AG04450 (cell line): Measurements from ENCODE around the gene BOD1L1. TPM values are rescaled to one million over a fixed set of nuclear protein-coding genes. Genes with fewer than 3 reads are reported as not detected.

Source experiments
- CTCF ChIA-PET: fragments of 300-600, 350-600 bp; formaldehyde crosslinking; extraction: SDS; loops from one replicate; lab custom pipeline; 2022; ENCODE audit warnings: antibody characterized with exemption, inconsistent platforms; lab: Charles Lee
- POLR2A ChIA-PET: fragments of 350-600 bp; formaldehyde crosslinking; extraction: SDS; loops from one replicate; lab custom pipeline; 2021; ENCODE audit warnings: antibody characterized with exemption, inconsistent platforms; lab: Yijun Ruan, JAX
- DNase-seq: peaks from one replicate; pipeline ENCODE4 v3.0.0-alpha.2; 2011; ENCODE audit warnings: low read depth, low spot score
- H3K27ac ChIP-seq: one replicate; pipeline ENCODE4 v1.5.1; 2012; ENCODE audit warnings: low read depth, low read length, control low read depth
- H3K27me3 ChIP-seq: one replicate; pipeline ENCODE4 v1.6.0; 2012; ENCODE audit warnings: low read length; ENCODE audit not compliant: control insufficient read depth, insufficient read depth
- H3K4me3 ChIP-seq: 2 replicates; pipeline ENCODE4 v1.5.1; 2011; ENCODE audit warnings: mild to moderate bottlenecking, low read depth, low read length, control low read depth
- H3K9me3 ChIP-seq: 2 replicates; pipeline ENCODE4 v1.5.1; 2012; ENCODE audit warnings: low read length; ENCODE audit not compliant: control insufficient read depth, insufficient read depth
- polyA plus RNA-seq: library from polyadenylated mRNA; depleted of rRNA; stranded (reverse); fragments of >200 nt; gene quantifications from 2 replicates; pipeline ENCODE4 v1.2.3, GENCODE V29; 2011
- TF ChIP-seq, protein P1 (sequence below): IDR thresholded peaks from 2 replicates; pipeline ENCODE4 v1.5.1; 2011; ENCODE audit warnings: low read depth, low read length, control low read depth, inconsistent platforms

BOD1L1 gene
- polyA plus RNA-seq, 1 experiment, result 23.1 TPM

DNA sequence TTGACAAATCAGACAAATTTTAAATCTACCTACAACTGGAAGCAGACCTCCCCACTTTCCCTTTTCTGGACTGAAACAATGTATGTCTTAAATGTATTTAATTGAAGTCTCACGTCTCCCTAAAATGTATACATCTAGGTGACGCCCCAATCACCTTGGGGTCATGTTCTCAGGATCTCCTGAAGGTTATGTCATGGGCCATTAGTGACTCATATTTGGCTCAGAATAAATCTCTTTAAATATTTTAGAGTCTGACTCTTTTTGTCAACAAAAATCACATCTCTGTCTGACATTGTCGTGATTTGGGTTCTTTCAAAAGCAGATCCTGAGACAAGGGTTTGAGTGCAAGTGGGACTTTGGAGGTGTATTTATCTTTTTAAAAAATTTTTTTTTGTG is 26.2 kb upstream of the BOD1L1 start:
- Histone ChIP-seq H3K27me3 (no peaks in the 10 kb centered on the region), H3K4me3 (peak overlapping the region; percentile 70), H3K27ac (no peak overlapping the region), H3K9me3 (no peaks in the 10 kb centered on the region)
- no peak for DNase-seq
- POLR2A ChIA-PET, result interaction anchor here (0.8 kb wide), 1 partner anchor 26 kb away, joined by 4 read pairs; the partner anchor contains the start of gene BOD1L1
- TF ChIP-seq, protein P1, sequence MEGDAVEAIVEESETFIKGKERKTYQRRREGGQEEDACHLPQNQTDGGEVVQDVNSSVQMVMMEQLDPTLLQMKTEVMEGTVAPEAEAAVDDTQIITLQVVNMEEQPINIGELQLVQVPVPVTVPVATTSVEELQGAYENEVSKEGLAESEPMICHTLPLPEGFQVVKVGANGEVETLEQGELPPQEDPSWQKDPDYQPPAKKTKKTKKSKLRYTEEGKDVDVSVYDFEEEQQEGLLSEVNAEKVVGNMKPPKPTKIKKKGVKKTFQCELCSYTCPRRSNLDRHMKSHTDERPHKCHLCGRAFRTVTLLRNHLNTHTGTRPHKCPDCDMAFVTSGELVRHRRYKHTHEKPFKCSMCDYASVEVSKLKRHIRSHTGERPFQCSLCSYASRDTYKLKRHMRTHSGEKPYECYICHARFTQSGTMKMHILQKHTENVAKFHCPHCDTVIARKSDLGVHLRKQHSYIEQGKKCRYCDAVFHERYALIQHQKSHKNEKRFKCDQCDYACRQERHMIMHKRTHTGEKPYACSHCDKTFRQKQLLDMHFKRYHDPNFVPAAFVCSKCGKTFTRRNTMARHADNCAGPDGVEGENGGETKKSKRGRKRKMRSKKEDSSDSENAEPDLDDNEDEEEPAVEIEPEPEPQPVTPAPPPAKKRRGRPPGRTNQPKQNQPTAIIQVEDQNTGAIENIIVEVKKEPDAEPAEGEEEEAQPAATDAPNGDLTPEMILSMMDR, result no peak
- CTCF ChIA-PET, result interaction anchor here (0.6 to 5.4 kb wide), 64 partner anchors 11 to 1566 kb away, joined by 3 to 89 read pairs (median 4); partner anchors contain the start of gene BOD1L1

DNA sequence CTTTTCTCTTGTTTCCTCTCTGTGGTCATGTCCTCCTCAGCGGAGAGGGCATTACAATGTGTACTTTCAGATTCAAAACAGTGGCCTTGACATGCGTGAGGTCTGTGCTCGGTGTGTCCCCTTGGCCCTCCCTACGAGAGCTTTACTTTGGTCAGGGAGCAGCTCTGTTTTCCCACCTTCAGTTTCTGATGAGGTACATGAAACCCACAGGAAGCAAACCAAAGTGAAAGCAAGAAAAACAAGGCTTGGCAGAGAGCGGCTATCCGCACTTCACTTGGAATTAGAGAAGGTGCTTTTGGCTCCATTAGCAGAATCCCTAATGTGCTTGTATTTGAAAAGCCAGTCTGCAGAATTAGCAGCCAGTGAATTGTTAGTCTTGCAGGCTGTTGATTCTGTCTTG is 19.5 kb upstream of the BOD1L1 start:
- Histone ChIP-seq H3K9me3 (no peaks in the 10 kb centered on the region), H3K27ac (no peak overlapping the region), H3K27me3 (no peaks in the 10 kb centered on the region), H3K4me3 (peak overlapping the region; percentile 36; the same call in 1 of the 2 replicates)
- ChIA-PET POLR2A (no interaction called here), CTCF (no interaction called here)
- no peak for DNase-seq
- TF ChIP-seq, protein P1, result no peak

DNA sequence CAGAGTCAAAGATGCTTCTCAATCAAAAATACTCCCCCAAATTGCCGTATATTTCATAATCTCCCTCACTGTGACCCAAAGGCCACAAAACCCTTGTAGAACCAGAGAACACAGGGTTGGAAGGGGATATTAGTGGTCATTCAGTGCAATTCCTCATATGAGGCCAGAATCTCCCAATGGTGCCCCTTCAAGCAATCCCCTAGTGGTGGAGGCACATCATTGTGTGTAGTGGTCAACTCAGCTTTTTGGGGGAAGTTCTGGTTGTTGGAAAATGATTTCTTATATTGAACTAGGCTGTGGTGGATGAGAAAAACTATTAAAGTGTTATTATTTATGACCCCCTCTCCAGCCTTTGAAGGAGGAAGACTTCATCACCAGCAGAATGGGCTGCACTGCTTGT is 17.6 kb upstream of the BOD1L1 start:
- ChIA-PET POLR2A (no interaction called here), CTCF (interaction anchor here (1.5 to 5.7 kb wide), 2 partner anchors 9 to 10 kb away, joined by 6 to 89 read pairs; no protein-coding TSS in a partner anchor)
- TF ChIP-seq, protein P1, result peak; percentile 20
- no peak for DNase-seq
- Histone ChIP-seq H3K27ac (no peak overlapping the region), H3K27me3 (no peaks in the 10 kb centered on the region), H3K9me3 (no peaks in the 10 kb centered on the region), H3K4me3 (no peak overlapping the region)

DNA sequence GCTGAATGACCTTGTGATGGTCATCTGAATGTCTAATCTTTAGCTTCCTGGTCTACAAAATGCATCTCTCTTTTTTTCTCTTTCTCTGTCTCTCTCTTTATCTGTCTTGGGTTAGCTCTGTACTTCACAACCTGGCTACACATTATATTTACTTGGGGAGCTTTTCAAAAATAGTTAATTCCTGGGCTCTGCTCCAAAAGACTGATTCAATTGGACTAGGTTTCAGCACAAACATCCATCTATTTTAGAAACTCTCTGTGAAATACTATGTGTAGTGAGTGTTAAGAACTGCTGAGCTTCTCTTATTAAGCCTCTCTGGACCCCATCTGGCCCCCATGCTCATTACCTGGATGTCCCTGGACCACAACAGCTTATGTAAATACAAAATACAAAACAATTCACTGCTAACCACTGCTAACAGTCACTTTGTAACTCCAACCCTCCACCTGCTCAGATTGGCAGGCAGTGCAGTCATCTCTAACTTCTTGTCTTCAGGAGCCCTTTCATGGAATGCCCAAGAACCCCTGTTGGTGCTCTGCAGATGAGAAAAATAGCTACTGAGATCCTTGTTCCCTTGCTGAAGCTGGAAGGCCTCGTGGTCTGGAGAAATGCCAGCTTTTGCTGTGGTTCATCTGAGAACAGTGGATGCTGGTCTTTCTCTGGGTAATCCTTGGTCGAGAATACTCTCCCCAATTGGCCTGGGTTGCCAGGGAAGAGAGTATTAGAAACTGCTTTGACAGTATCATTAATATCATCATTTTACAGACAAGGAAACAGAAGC is 14.8 kb upstream of the BOD1L1 start:
- H3K4me3 ChIP-seq, result no peak overlapping the region
- TF ChIP-seq, protein P1, result no peak
- POLR2A ChIA-PET, result no interaction called here
- H3K9me3 ChIP-seq, result no peaks in the 10 kb centered on the region
- peaks cover 2% of the 10 kb centered on the region for H3K27me3 ChIP-seq
- DNase-seq, result no peak
- CTCF ChIA-PET, result interaction anchor here (5.7 kb wide), 1 partner anchor 12 kb away, joined by 89 read pairs; no protein-coding TSS in a partner anchor
- H3K27ac ChIP-seq, result no peak overlapping the region

DNA sequence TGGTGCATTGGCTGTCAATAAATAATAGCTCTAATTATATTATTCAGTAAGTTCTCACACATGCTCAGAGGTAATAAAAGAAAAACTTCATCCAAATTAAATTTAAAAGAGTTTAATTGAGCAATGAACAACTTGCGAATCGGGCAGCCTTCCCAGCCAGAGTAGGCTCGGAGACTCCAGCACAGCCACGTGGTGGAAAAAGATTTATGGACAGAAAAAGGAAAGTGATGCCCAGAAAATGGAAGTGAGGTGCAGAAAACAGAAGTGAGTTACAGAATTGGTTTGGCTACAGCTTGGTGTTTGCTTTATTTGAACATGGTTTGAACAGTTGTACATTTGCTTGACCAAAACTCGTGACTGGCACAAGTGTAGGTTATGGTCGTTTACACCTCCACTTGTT is 13.6 kb upstream of the BOD1L1 start:
- CTCF ChIA-PET, result interaction anchor here (5.7 kb wide), 1 partner anchor 13 kb away, joined by 89 read pairs; no protein-coding TSS in a partner anchor
- POLR2A ChIA-PET, result interaction anchor here (0.7 kb wide), 1 partner anchor 1657 kb away, joined by 3 read pairs; no protein-coding TSS in a partner anchor
- TF ChIP-seq, protein P1, result no peak
- Histone ChIP-seq H3K27ac (no peak overlapping the region), H3K4me3 (no peak overlapping the region), H3K9me3 (no peaks in the 10 kb centered on the region), H3K27me3 (peaks cover 2% of the 10 kb centered on the region)
- no peak for DNase-seq
